Putamen (tissue), 1 donor: ENCODE measurements around the gene FADS2.
"Not testable (repeated sequence)": the region's sequence is repeated elsewhere in the genome, so short reads cannot be mapped to it uniquely, and the experiment has no call there.

ENCODE experiments used
- DNase-seq: peaks from one replicate; pipeline ENCODE4 v3.0.0-alpha.2; 2016; ENCODE audit warnings: low spot score

The FADS2 gene

GRCh38 chr11:61868571-61869428, 40.7 kb downstream of the FADS2 start:
- no peak for DNase-seq

GRCh38 chr11:61869429-61869707, 41.3 kb downstream of the FADS2 start:
- no peak for DNase-seq

GRCh38 chr11:61869708-61870451, 41.8 kb downstream of the FADS2 start:
- DNase-seq, result no peak

GRCh38 chr11:61870541-61871031, 42.5 kb downstream of the FADS2 start:
- DNase-seq, result no peak

GRCh38 chr11:61871158-61871597, 43.1 kb downstream of the FADS2 start:
- peak; percentile 75 for DNase-seq

- DNase-seq, result no peak
Measured at GRCh38 chr11:61872935-61873565, 45.0 kb downstream of the FADS2 start.

GRCh38 chr11:61873588-61874376, 45.7 kb downstream of the FADS2 start:
- DNase-seq, result no peak

GRCh38 chr11:61874377-61874809, 46.3 kb downstream of the FADS2 start:
- no peak for DNase-seq

- no peak for DNase-seq
Measured at GRCh38 chr11:61874853-61875252, 46.8 kb downstream of the FADS2 start.

GRCh38 chr11:61875698-61876097, 47.6 kb downstream of the FADS2 start:
- DNase-seq, result no peak

- no peak for DNase-seq
Measured at GRCh38 chr11:61879152-61879551, 51.1 kb downstream of the FADS2 start.

- no peak for DNase-seq
Measured at GRCh38 chr11:61880031-61880430, 51.9 kb downstream of the FADS2 start.

GRCh38 chr11:61880454-61880853, 52.4 kb downstream of the FADS2 start:
- DNase-seq, result no peak

- DNase-seq, result no peak
Measured at GRCh38 chr11:61881397-61881796, 53.3 kb downstream of the FADS2 start.

GRCh38 chr11:61882267-61882666, 54.2 kb downstream of the FADS2 start:
- not testable (repeated sequence) for DNase-seq

- no peak for DNase-seq
Measured at GRCh38 chr11:61882879-61883278, 54.8 kb downstream of the FADS2 start.

- DNase-seq, result no peak
Measured at GRCh38 chr11:61883327-61883726, 55.2 kb downstream of the FADS2 start.

- no peak for DNase-seq
Measured at GRCh38 chr11:61883947-61884346, 55.8 kb downstream of the FADS2 start.

- no peak for DNase-seq
Measured at GRCh38 chr11:61885166-61885778, 57.2 kb downstream of the FADS2 start.

GRCh38 chr11:61885784-61886580, 57.9 kb downstream of the FADS2 start:
- no peak for DNase-seq

GRCh38 chr11:61886643-61887042, 58.5 kb downstream of the FADS2 start:
- DNase-seq, result no peak
